ENCODE data around the gene CDX1. TPM values are rescaled to one million over a fixed set of nuclear protein-coding genes. Genes with fewer than 3 reads are reported as not detected.

CDX1 gene
- total and polyA plus RNA-seq, 2 of the 8 experiments (the other 6 are each of a cell fraction or from before 2014, with no cell fraction given): not detected

GRCh38 chr5:150197476-150197875 is 30.9 kb downstream of the CDX1 start:
- H3K27ac ChIP-seq (ENCODE audit: low read depth, low read length): no peak overlapping the region
- no peak overlapping the region for H3K14ac ChIP-seq (ENCODE audit: insufficient read length)
- H4K91ac ChIP-seq (replicated peaks; ENCODE audit: insufficient read length, low read length): no peak overlapping the region
- H2AFZ ChIP-seq (ENCODE audit: low read length): no peak overlapping the region
- H2BK15ac ChIP-seq (ENCODE audit: low read length): no peak overlapping the region
- H3K4me3 ChIP-seq (ENCODE audit: extremely low read depth in 1 of 4, insufficient read depth in 2 of 4, low read depth in 3 of 4, low read length in 4 of 4): no peak overlapping the region
- no peaks in the 10 kb centered on the region; a peak in 1 of 7 replicates for H3K4me1 ChIP-seq (replicated peaks in 1 of 4; ENCODE audit: control insufficient read depth in 3 of 4, insufficient read depth in 4 of 4, low read length in 3 of 4)
- H2AK5ac ChIP-seq (ENCODE audit: low read depth, low read length): no peak overlapping the region
- H3K56ac ChIP-seq (replicated peaks; ENCODE audit: insufficient read length, low read depth, low read length): no peak overlapping the region
- H3K18ac ChIP-seq (ENCODE audit: extremely low read depth, low read length): no peak overlapping the region
- H3K27me3 ChIP-seq (replicated peaks in 1 of 4; ENCODE audit: control insufficient read depth in 3 of 4, extremely low read depth in 1 of 4, insufficient read depth in 3 of 4, low read length in 3 of 4): peaks cover 0 to 7% (median 3%) of the 10 kb centered on the region in 4 experiments; a peak in 2 of 7 replicates
- no peak overlapping the region for H3K9ac ChIP-seq (replicated peaks in 1 of 4; ENCODE audit: extremely low read depth in 1 of 4, low read depth in 3 of 4, low read length in 3 of 4)
- no peaks in the 10 kb centered on the region for H4K20me1 ChIP-seq (replicated peaks in 1 of 2; ENCODE audit: control insufficient read depth in 1 of 2, insufficient read depth in 2 of 2, low read length in 2 of 2)
- no peak overlapping the region for H2BK120ac ChIP-seq (replicated peaks; ENCODE audit: low read depth, low read length)
- H3K9me3 ChIP-seq (ENCODE audit: insufficient read depth in 2 of 2, low read depth in 1 of 2, low read length in 1 of 2): no peaks in the 10 kb centered on the region
- H3K4me2 ChIP-seq (ENCODE audit: insufficient read depth in 1 of 2, low read depth in 2 of 2, low read length in 2 of 2): no peak overlapping the region
- DNase-seq (ENCODE audit: low read depth in 1 of 2, low spot score in 2 of 2) (no peak), FAIRE-seq (no peak)
- no peak overlapping the region for H2BK20ac ChIP-seq (ENCODE audit: low read length)
- POLR2A ChIA-PET (ENCODE audit: partially characterized antibody): no interaction called here
- WGBS, 2 experiments (ENCODE audit: extremely low coverage in 1 of 2, insufficient coverage in 1 of 2, insufficient read length in 1 of 2, insufficient replicate concordance in 2 of 2, low coverage in 1 of 2, low lambda C conversion rate in 2 of 2, missing lambda C conversion rate in 1 of 2): 79% methylated on average over 1 of the region's 1 CpG; no CpG with 5 or more reads in 1 of the 2 experiments
- CTCF ChIA-PET (ENCODE audit: partially characterized antibody): interaction anchor here (1.2 to 23.7 kb wide), 3 partner anchors 17 to 35 kb away, joined by 3 to 302 read pairs (median 206); no protein-coding TSS in a partner anchor
- no peaks in the 10 kb centered on the region for H3K79me1 ChIP-seq (ENCODE audit: low read depth, low read length)
- TF ChIP-seq EP300 (IDR thresholded peaks at IDR 0.05; ENCODE audit: borderline replicate concordance in 1 of 2, low read depth in 2 of 2, low read length in 2 of 2) (no peak), RFX5 (IDR thresholded peaks at IDR 0.05; ENCODE audit: borderline replicate concordance, low read depth, low read length) (no peak), TAF1 (IDR thresholded peaks at IDR 0.05; ENCODE audit: low read depth, low read length) (no peak), NANOG (IDR thresholded peaks at IDR 0.05; ENCODE audit: insufficient read depth, low read depth, low read length, poor library complexity, severe bottlenecking) (no peak), ASH2L (IDR thresholded peaks at IDR 0.05; ENCODE audit: low read length) (no peak), SP2 (IDR thresholded peaks at IDR 0.05; ENCODE audit: low read length) (no peak), NRF1 (IDR thresholded peaks at IDR 0.05; ENCODE audit: low read depth, low read length) (no peak), KDM5A (IDR thresholded peaks at IDR 0.05; ENCODE audit: low read length) (no peak)
- no peak overlapping the region for H2BK5ac ChIP-seq (ENCODE audit: low read depth, low read length)
- no peaks in the 10 kb centered on the region for H3K79me2 ChIP-seq (ENCODE audit: control insufficient read depth in 1 of 2, insufficient read depth in 2 of 2, low read length in 2 of 2)
- no peak overlapping the region for H4K5ac ChIP-seq (ENCODE audit: insufficient read length, low read depth, low read length)
- H2BK12ac ChIP-seq (ENCODE audit: low read depth, low read length): no peak overlapping the region
- no peak overlapping the region for H3K4ac ChIP-seq (replicated peaks; ENCODE audit: insufficient read length, low read depth, low read length)
- H4K8ac ChIP-seq (ENCODE audit: extremely low read depth, insufficient read depth, low read length): no peak overlapping the region
- no peak overlapping the region for H3K23ac ChIP-seq (ENCODE audit: insufficient read length)
- H3K23me2 ChIP-seq (ENCODE audit: low read depth, low read length): no peaks in the 10 kb centered on the region; the same call in 1 of the 2 replicates
- H3K36me3 ChIP-seq (ENCODE audit: control insufficient read depth in 2 of 4, insufficient read depth in 4 of 4, low read length in 3 of 4): no peaks in the 10 kb centered on the region

Measured in H1 (cell line).